Measurements from ENCODE around the gene SMARCD2. TPM values are rescaled to one million over a fixed set of nuclear protein-coding genes. Genes with fewer than 3 reads are reported as not detected.

The SMARCD2 gene
- total RNA-seq, 1 donor from 2014 or later: 80.7 TPM

- Histone ChIP-seq H3K27ac (no peak overlapping the region), H3K9me3 (ENCODE audit: low read depth) (no peaks in the 10 kb centered on the region), H3K9ac (no peak overlapping the region), H3K4me1 (no peaks in the 10 kb centered on the region), H3K4me2 (no peak overlapping the region), H3K4me3 (no peak overlapping the region), H2AFZ (replicated peaks) (no peak overlapping the region), H3K27me3 (no peaks in the 10 kb centered on the region), H3K79me2 (ENCODE audit: low read depth) (no peaks in the 10 kb centered on the region), H4K20me1 (ENCODE audit: low read depth) (peaks cover 16% of the 10 kb centered on the region), H3K36me3 (peaks cover 59% of the 10 kb centered on the region), H3F3A (ENCODE audit: low read depth) (peaks cover 16% of the 10 kb centered on the region)
- Mint-ChIP-seq H3K36me3 (peaks cover 31% of the 10 kb centered on the region), H3K27me3 (ENCODE audit: insufficient read depth, low read depth) (no peaks in the 10 kb centered on the region), H3K4me1 (no peaks in the 10 kb centered on the region), H3K27ac (no peak overlapping the region), H3K4me3 (no peak overlapping the region), H3K9me3 (no peaks in the 10 kb centered on the region)
- no peak for TF ChIP-seq CTCF (IDR thresholded peaks at IDR 0.05)
- TF ChIP-seq EZH2 (IDR thresholded peaks at IDR 0.05): no peak
- TF ChIP-seq EZH2phosphoT487 (IDR thresholded peaks at IDR 0.05): no peak
- no peak for DNase-seq (ENCODE audit: low spot score)
Observed at GRCh38 chr17:63805591-63805990, 36.9 kb downstream of the SMARCD2 start.

DNA sequence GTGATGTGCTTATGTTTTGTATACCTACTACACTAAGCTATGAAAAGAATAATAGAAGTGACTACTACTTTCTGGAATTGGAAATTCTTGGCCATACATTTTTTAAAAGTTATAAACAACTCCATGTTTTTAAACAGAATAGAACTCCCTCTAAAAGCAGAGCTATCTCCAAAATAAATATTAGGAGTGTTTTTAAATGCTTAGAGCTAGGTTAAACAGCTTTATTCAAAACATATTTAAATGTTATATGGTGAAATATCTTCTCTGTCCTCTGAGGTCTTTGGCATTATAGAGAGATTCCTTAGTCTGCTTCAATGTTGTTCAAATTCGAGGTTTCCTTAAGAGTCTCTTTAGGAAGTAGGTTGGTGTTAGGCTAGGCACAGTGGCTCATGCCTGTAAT lies 38.2 kb downstream of the SMARCD2 start:
- Histone ChIP-seq H3K79me2 (ENCODE audit: low read depth) (no peaks in the 10 kb centered on the region), H3K4me3 (no peak overlapping the region), H3K9me3 (ENCODE audit: low read depth) (no peaks in the 10 kb centered on the region), H4K20me1 (ENCODE audit: low read depth) (peaks cover 16% of the 10 kb centered on the region), H2AFZ (replicated peaks) (no peak overlapping the region), H3K36me3 (peaks cover 63% of the 10 kb centered on the region), H3K27ac (no peak overlapping the region), H3K4me2 (no peak overlapping the region), H3K4me1 (no peaks in the 10 kb centered on the region), H3K9ac (no peak overlapping the region), H3F3A (ENCODE audit: low read depth) (peaks cover 16% of the 10 kb centered on the region), H3K27me3 (no peaks in the 10 kb centered on the region)
- H3K9me3 Mint-ChIP-seq: no peaks in the 10 kb centered on the region
- no peak overlapping the region for H3K4me3 Mint-ChIP-seq
- no peaks in the 10 kb centered on the region for H3K27me3 Mint-ChIP-seq (ENCODE audit: insufficient read depth, low read depth)
- TF ChIP-seq EZH2 (IDR thresholded peaks at IDR 0.05) (no peak), EZH2phosphoT487 (IDR thresholded peaks at IDR 0.05) (no peak), CTCF (IDR thresholded peaks at IDR 0.05) (no peak)
- peak overlapping the region; percentile 49 for H3K27ac Mint-ChIP-seq
- H3K36me3 Mint-ChIP-seq: peaks cover 35% of the 10 kb centered on the region
- DNase-seq (ENCODE audit: low spot score): no peak
- H3K4me1 Mint-ChIP-seq: no peaks in the 10 kb centered on the region

DNA sequence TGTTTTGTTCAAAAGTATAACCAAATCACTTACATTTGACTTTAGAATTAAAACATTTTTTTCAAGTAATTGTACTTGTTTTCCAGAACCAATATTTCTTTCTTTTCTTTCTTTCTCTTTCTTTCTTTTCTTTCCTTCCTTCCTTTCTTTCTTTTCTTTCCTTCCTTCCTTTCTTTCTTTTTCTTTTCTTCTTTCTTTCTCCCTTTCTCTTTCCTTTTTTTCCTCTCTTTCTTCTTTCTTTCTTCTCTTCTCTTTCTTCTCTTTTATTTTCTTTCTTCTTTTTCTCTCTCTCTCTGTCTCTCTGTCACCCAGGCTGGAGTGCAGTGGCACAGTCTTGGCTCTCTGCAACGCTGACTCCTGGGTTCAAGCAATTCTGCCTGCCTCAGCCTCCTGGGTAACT lies 41.7 kb downstream of the SMARCD2 start:
- TF ChIP-seq CTCF (IDR thresholded peaks at IDR 0.05) (no peak), EZH2 (IDR thresholded peaks at IDR 0.05) (no peak), EZH2phosphoT487 (IDR thresholded peaks at IDR 0.05) (no peak)
- H3K36me3 Mint-ChIP-seq: peaks cover 24% of the 10 kb centered on the region
- Histone ChIP-seq H3K79me2 (ENCODE audit: low read depth) (peaks cover 4% of the 10 kb centered on the region), H4K20me1 (ENCODE audit: low read depth) (peaks cover 29% of the 10 kb centered on the region), H3K9ac (no peak overlapping the region), H3F3A (ENCODE audit: low read depth) (peaks cover 11% of the 10 kb centered on the region), H3K4me1 (no peaks in the 10 kb centered on the region), H3K4me2 (no peak overlapping the region), H3K36me3 (peaks cover 49% of the 10 kb centered on the region), H2AFZ (replicated peaks) (no peak overlapping the region), H3K9me3 (ENCODE audit: low read depth) (no peaks in the 10 kb centered on the region), H3K27ac (no peak overlapping the region), H3K4me3 (no peak overlapping the region), H3K27me3 (no peaks in the 10 kb centered on the region)
- no peaks in the 10 kb centered on the region for H3K4me1 Mint-ChIP-seq
- DNase-seq (ENCODE audit: low spot score): no peak
- H3K27me3 Mint-ChIP-seq (ENCODE audit: insufficient read depth, low read depth): no peaks in the 10 kb centered on the region
- H3K27ac Mint-ChIP-seq: no peak overlapping the region
- no peak overlapping the region for H3K4me3 Mint-ChIP-seq
- no peaks in the 10 kb centered on the region for H3K9me3 Mint-ChIP-seq
